Neutrophil (primary cell): ENCODE measurements around the gene AFMID.

Source experiments
- H3K27ac ChIP-seq: fragments of 200-600 bp; sonication (generic); 2 replicates; pipeline ENCODE4 v1.5.1; 2016; ENCODE audit warnings: mild to moderate bottlenecking, moderate library complexity
- H3K27me3 ChIP-seq: fragments of 200-600 bp; sonication (generic); 2 replicates; pipeline ENCODE4 v1.6.0; 2016; ENCODE audit warnings: mild to moderate bottlenecking
- H3K36me3 ChIP-seq: fragments of 200-600 bp; sonication (generic); 2 replicates; pipeline ENCODE4 v1.5.1; 2017
- H3K4me1 ChIP-seq, 2 experiments: fragments of 200-600 bp in 1 of 2; sonication (generic) in 1 of 2; 1 replicate in 1 of 2; 2 replicates in 1 of 2; pipeline versions ENCODE4 v1.5.1 to v1.6.1; 2013 to 2016; ENCODE audit warnings: low read depth in 1 of 2, low read length in 1 of 2, mild to moderate bottlenecking in 1 of 2, moderate library complexity in 1 of 2; ENCODE audit not compliant: control insufficient read depth in 1 of 2, insufficient read depth in 1 of 2
- H3K4me3 ChIP-seq, 2 experiments: fragments of 200-600 bp in 1 of 2; sonication (generic) in 1 of 2; 1 replicate in 1 of 2; 2 replicates in 1 of 2; pipeline ENCODE4 v1.5.1; 2013 to 2016; ENCODE audit warnings: low read depth in 1 of 2, low read length in 1 of 2, mild to moderate bottlenecking in 1 of 2, moderate library complexity in 1 of 2
- H3K9me3 ChIP-seq: fragments of 200-600 bp; sonication (generic); 2 replicates; pipeline ENCODE4 v1.5.1; 2016
- CTCF ChIP-seq: fragments of 200-600 bp; sonication (generic); IDR thresholded peaks from 2 replicates; pipeline ENCODE4 v1.5.1; 2016; ENCODE audit warnings: antibody characterized with exemption

AFMID gene

GRCh38 chr17:78144736-78145641 is 42.2 kb upstream of the AFMID start:
- Histone ChIP-seq H3K9me3 (no peaks in the 10 kb centered on the region), H3K36me3 (peaks cover 21% of the 10 kb centered on the region), H3K27me3 (no peaks in the 10 kb centered on the region), H3K27ac (peak overlapping the region; percentile 71), H3K4me3 (no peak overlapping the region), H3K4me1 (peaks cover 70 to 73% of the 10 kb centered on the region in 2 experiments)
- TF ChIP-seq CTCF = no peak

- no peak overlapping the region for H3K4me3 ChIP-seq
- H3K4me1 ChIP-seq = peaks cover 55 to 60% of the 10 kb centered on the region in 2 experiments
- H3K27ac ChIP-seq = peak overlapping the region; percentile 85
- H3K27me3 ChIP-seq = no peaks in the 10 kb centered on the region
- H3K36me3 ChIP-seq = peaks cover 13% of the 10 kb centered on the region
- H3K9me3 ChIP-seq = no peaks in the 10 kb centered on the region
- TF ChIP-seq CTCF = no peak
These were observed 40.7 kb upstream of the AFMID start for GRCh38 chr17:78146471-78146869.

GRCh38 chr17:78146881-78147280 is 40.3 kb upstream of the AFMID start:
- no peaks in the 10 kb centered on the region for H3K27me3 ChIP-seq
- peak overlapping the region; percentile 85 for H3K27ac ChIP-seq
- no peak for TF ChIP-seq CTCF
- H3K4me1 ChIP-seq = peaks cover 51 to 56% of the 10 kb centered on the region in 2 experiments
- H3K36me3 ChIP-seq = peaks cover 9% of the 10 kb centered on the region
- H3K4me3 ChIP-seq = peak overlapping the region in 1 of 2 experiments; percentile 17
- H3K9me3 ChIP-seq = no peaks in the 10 kb centered on the region

GRCh38 chr17:78147315-78147998 is 39.7 kb upstream of the AFMID start:
- no peaks in the 10 kb centered on the region for H3K9me3 ChIP-seq
- H3K36me3 ChIP-seq = peaks cover 3% of the 10 kb centered on the region
- TF ChIP-seq CTCF = no peak
- H3K4me3 ChIP-seq = peak overlapping the region in 1 of 2 experiments; percentile 17
- H3K27ac ChIP-seq = peak overlapping the region; percentile 85
- no peaks in the 10 kb centered on the region for H3K27me3 ChIP-seq
- peaks cover 45 to 51% of the 10 kb centered on the region in 2 experiments for H3K4me1 ChIP-seq

- Histone ChIP-seq H3K27ac (peak overlapping the region; percentile 85), H3K4me1 (peaks cover 45 to 48% of the 10 kb centered on the region in 2 experiments), H3K4me3 (no peak overlapping the region), H3K36me3 (no peaks in the 10 kb centered on the region), H3K27me3 (no peaks in the 10 kb centered on the region), H3K9me3 (no peaks in the 10 kb centered on the region)
- TF ChIP-seq CTCF = no peak
These were observed 38.7 kb upstream of the AFMID start for GRCh38 chr17:78148286-78149016.
